CD4-positive, alpha-beta T cell (primary cell): ENCODE measurements around the gene GAPDHS. TPM values are rescaled to one million over a fixed set of nuclear protein-coding genes. Genes with fewer than 3 reads are reported as not detected.

ENCODE experiments used
- ATAC-seq: fragments of 200-7000 bp; cut with Tn5 transposase; one replicate; pipeline ENCODE4 v1.10.0; 2022; ENCODE audit warnings: mild to moderate bottlenecking; ENCODE audit not compliant: poor library complexity
- CTCF ChIA-PET: fragments of 350-600 bp; sonication (Branson Sonifier 250); formaldehyde crosslinking; loops from one replicate; lab custom pipeline; 2021; ENCODE audit warnings: antibody characterized with exemption, inconsistent platforms; lab: Charles Lee
- POLR2A ChIA-PET: fragments of 350-600 bp; sonication (Branson Sonifier 250); formaldehyde crosslinking; loops from one replicate; lab custom pipeline; 2021; ENCODE audit warnings: antibody characterized with exemption, inconsistent platforms; lab: Charles Lee
- DNase-seq, 14 experiments: peaks; one replicate each; pipeline ENCODE4 v3.0.0-alpha.2; 2013 to 2020; ENCODE audit warnings: mixed read lengths in 2 of 14
- H3K27ac ChIP-seq, 2 donors: one replicate each; pipeline versions ENCODE4 v1.5.1 to v1.7.0; 2013; ENCODE audit warnings: low read length in 2 of 2, low read depth in 1 of 2, mild to moderate bottlenecking in 1 of 2
- H3K27me3 ChIP-seq, 2 experiments: 1 replicate in 1 of 2; 2 replicates in 1 of 2; pipeline versions ENCODE4 v1.6.1 to v1.7.0; 2013; ENCODE audit warnings: low read length in 2 of 2, control low read depth in 1 of 2, mild to moderate bottlenecking in 1 of 2, moderate library complexity in 1 of 2; ENCODE audit not compliant: insufficient read depth in 2 of 2, control insufficient read depth in 1 of 2
- H3K36me3 ChIP-seq: one replicate; pipeline ENCODE4 v1.6.1; 2013; ENCODE audit warnings: low read length, control low read depth; ENCODE audit not compliant: insufficient read depth
- H3K4me1 ChIP-seq: one replicate; pipeline ENCODE4 v1.6.1; 2013; ENCODE audit warnings: low read length, control low read depth; ENCODE audit not compliant: insufficient read depth
- H3K4me3 ChIP-seq: one replicate; pipeline ENCODE4 v1.5.1; 2013; ENCODE audit warnings: mild to moderate bottlenecking, low read length, moderate library complexity
- H3K9me3 ChIP-seq, 2 experiments: 1 replicate in 1 of 2; 2 replicates in 1 of 2; pipeline versions ENCODE4 v1.6.1 to v1.7.0; 2013; ENCODE audit warnings: low read length in 2 of 2, mild to moderate bottlenecking in 2 of 2, control low read depth in 1 of 2, moderate library complexity in 1 of 2; ENCODE audit not compliant: control insufficient read depth in 1 of 2, insufficient read depth in 1 of 2
- H3K27ac Mint-ChIP-seq: one replicate; pipeline ENCODE4 v1.8.0; 2020; ENCODE audit warnings: mixed read lengths
- H3K27me3 Mint-ChIP-seq: one replicate; pipeline ENCODE4 v1.8.0; 2021; ENCODE audit warnings: mixed read lengths
- H3K36me3 Mint-ChIP-seq: one replicate; pipeline ENCODE4 v1.8.0; 2021; ENCODE audit warnings: low read depth, mixed read lengths
- H3K4me1 Mint-ChIP-seq: one replicate; pipeline ENCODE4 v1.8.0; 2021; ENCODE audit warnings: low read depth, mixed read lengths
- H3K4me3 Mint-ChIP-seq: one replicate; pipeline ENCODE4 v1.8.0; 2020; ENCODE audit warnings: mild to moderate bottlenecking, mixed read lengths
- H3K9me3 Mint-ChIP-seq: one replicate; pipeline ENCODE4 v1.8.0; 2020; ENCODE audit warnings: mixed read lengths
- CTCF ChIP-seq: fragments of 200-600 bp; IDR thresholded peaks from one replicate; pipeline ENCODE4 v1.8.0; 2022; ENCODE audit warnings: antibody characterized with exemption, mild to moderate bottlenecking
- intact Hi-C, 2 experiments: fragments of 100-400 bp; cut with DNase I in 1 of 2; cut with micrococcal nuclease in 1 of 2; formaldehyde crosslinking; loops; one replicate each; pipeline versions ENCODE4 v1.15.1 to v1.9.0; 2023 to 2025; cut with DNase I, micrococcal nuclease
- total RNA-seq, 174 experiments: library from RNA in 2 of 174; stranded (reverse) in 2 of 174; gene quantifications; one replicate each; pipeline ENCODE4 v1.2.3 and lab custom pipeline; 2021 to 2026

Gene GAPDHS
- total RNA-seq, 2 experiments from 2014 or later: not detected

- Mint-ChIP-seq H3K4me1 (peaks cover 15% of the 10 kb centered on the region), H3K27ac (no peak overlapping the region), H3K9me3 (no peaks in the 10 kb centered on the region), H3K36me3 (no peaks in the 10 kb centered on the region), H3K4me3 (no peak overlapping the region), H3K27me3 (peaks cover 73% of the 10 kb centered on the region)
- POLR2A ChIA-PET: no interaction called here
- Histone ChIP-seq H3K4me3 (no peak overlapping the region), H3K9me3 (peaks cover 0 to 16% of the 10 kb centered on the region in 2 experiments), H3K27me3 (peaks cover 15 to 36% of the 10 kb centered on the region in 2 experiments), H3K27ac (no peak overlapping the region), H3K36me3 (no peaks in the 10 kb centered on the region), H3K4me1 (peaks cover 17% of the 10 kb centered on the region)
- CTCF ChIA-PET: no interaction called here
- no peak for TF ChIP-seq CTCF
- DNase-seq: peak in 1 of 14 experiments; percentile 6
- ATAC-seq: no peak
- intact Hi-C loops: loop anchor here in 1 of 2 experiments (10.0 kb wide), 1 partner anchor 113 kb away; no protein-coding TSS in a partner anchor
Measured at GRCh38 chr19:35561436-35561835, 28.2 kb downstream of the GAPDHS start.

GRCh38 chr19:35562336-35562735, 29.1 kb downstream of the GAPDHS start:
- ATAC-seq (no peak), DNase-seq (no peak)
- H3K4me1 Mint-ChIP-seq: peaks cover 11% of the 10 kb centered on the region
- POLR2A ChIA-PET: no interaction called here
- no peaks in the 10 kb centered on the region for H3K36me3 Mint-ChIP-seq
- Histone ChIP-seq H3K9me3 (peaks cover 0 to 16% of the 10 kb centered on the region in 2 experiments), H3K36me3 (no peaks in the 10 kb centered on the region), H3K27ac (no peak overlapping the region), H3K4me3 (no peak overlapping the region), H3K4me1 (peaks cover 17% of the 10 kb centered on the region), H3K27me3 (peaks cover 15 to 36% of the 10 kb centered on the region in 2 experiments)
- H3K4me3 Mint-ChIP-seq: no peak overlapping the region
- TF ChIP-seq CTCF: no peak
- H3K9me3 Mint-ChIP-seq: no peaks in the 10 kb centered on the region
- CTCF ChIA-PET: no interaction called here
- H3K27ac Mint-ChIP-seq: no peak overlapping the region
- intact Hi-C loops: loop anchor here in 1 of 2 experiments (10.0 kb wide), 1 partner anchor 112 kb away; no protein-coding TSS in a partner anchor
- H3K27me3 Mint-ChIP-seq: peaks cover 76% of the 10 kb centered on the region

DNA sequence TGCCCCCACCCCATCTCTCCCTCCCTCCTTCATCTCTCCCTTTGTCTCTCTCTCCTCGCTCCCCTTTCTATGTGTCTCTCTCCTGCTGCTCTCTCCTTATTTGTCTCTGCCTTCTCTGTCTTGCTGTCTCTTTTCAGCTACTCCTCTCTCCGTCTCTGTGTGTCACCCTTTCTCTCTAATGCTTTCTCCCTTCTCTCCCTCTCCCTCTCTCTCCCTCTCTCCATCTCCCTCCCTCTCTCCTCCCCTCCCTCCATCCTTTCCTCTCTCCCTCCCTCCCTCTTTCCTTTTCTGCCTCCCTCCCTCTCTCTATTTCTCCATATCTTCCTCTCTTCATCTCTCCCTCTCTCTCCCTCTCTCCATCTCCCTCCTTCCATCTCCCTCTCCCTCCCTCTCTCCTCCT, 29.5 kb downstream of the GAPDHS start:
- CTCF ChIA-PET: no interaction called here

More for the DNA sequence above, 29.5 kb downstream of the GAPDHS start:
- peaks cover 15 to 36% of the 10 kb centered on the region in 2 experiments for H3K27me3 ChIP-seq
- POLR2A ChIA-PET: no interaction called here
- TF ChIP-seq CTCF: no peak
- H3K36me3 ChIP-seq: no peaks in the 10 kb centered on the region
- peaks cover 0 to 16% of the 10 kb centered on the region in 2 experiments for H3K9me3 ChIP-seq
- no peak overlapping the region for H3K4me3 ChIP-seq
- Mint-ChIP-seq H3K4me3 (no peak overlapping the region), H3K9me3 (no peaks in the 10 kb centered on the region), H3K27ac (no peak overlapping the region), H3K4me1 (peaks cover 9% of the 10 kb centered on the region), H3K36me3 (no peaks in the 10 kb centered on the region), H3K27me3 (peaks cover 74% of the 10 kb centered on the region)
- DNase-seq (no peak), ATAC-seq (no peak)
- peaks cover 14% of the 10 kb centered on the region for H3K4me1 ChIP-seq
- intact Hi-C loops: loop anchor here in 1 of 2 experiments (10.0 kb wide), 1 partner anchor 112 kb away; no protein-coding TSS in a partner anchor
- no peak overlapping the region for H3K27ac ChIP-seq
